ENCODE results near the gene KIAA1549.
"Not testable (repeated sequence)": the region's sequence is repeated elsewhere in the genome, so short reads cannot be mapped to it uniquely, and the experiment has no call there.

Gene KIAA1549

GRCh38 chr7:138982204-138982623, 1.0 kb upstream of the KIAA1549 start:
- peak; percentile 12 for DNase-seq (ENCODE audit: low read depth)
- TF ChIP-seq CTCF (IDR thresholded peaks at IDR 0.05; ENCODE audit: insufficient read depth, low read depth, low read length, missing control alignments), result no peak
- H3K4me3 ChIP-seq (ENCODE audit: low read length), result peak overlapping the region; percentile 43

- TF ChIP-seq CTCF (IDR thresholded peaks at IDR 0.05; ENCODE audit: insufficient read depth, low read depth, low read length, missing control alignments), result no peak
- no peak for DNase-seq (ENCODE audit: low read depth)
- H3K4me3 ChIP-seq (ENCODE audit: low read length), result peak overlapping the region; percentile 52
Observed at GRCh38 chr7:138980563-138981291, 462 bp downstream of the KIAA1549 start.

- peak overlapping the region; percentile 52 for H3K4me3 ChIP-seq (ENCODE audit: low read length)
- no peak for TF ChIP-seq CTCF (IDR thresholded peaks at IDR 0.05; ENCODE audit: insufficient read depth, low read depth, low read length, missing control alignments)
- DNase-seq (ENCODE audit: low read depth), result peak; percentile 16
Observed at GRCh38 chr7:138979988-138980562, 1.1 kb downstream of the KIAA1549 start.

- DNase-seq (ENCODE audit: low read depth), result peak; percentile 20
- peak; percentile 33 for TF ChIP-seq CTCF (IDR thresholded peaks at IDR 0.05; ENCODE audit: insufficient read depth, low read depth, low read length, missing control alignments)
- H3K4me3 ChIP-seq (ENCODE audit: low read length), result no peak overlapping the region
Observed at GRCh38 chr7:138979226-138979979, 1.8 kb downstream of the KIAA1549 start.

- no peak for TF ChIP-seq CTCF (IDR thresholded peaks at IDR 0.05; ENCODE audit: insufficient read depth, low read depth, low read length, missing control alignments)
- peak; percentile 20 for DNase-seq (ENCODE audit: low read depth)
- no peak overlapping the region for H3K4me3 ChIP-seq (ENCODE audit: low read length)
Observed at GRCh38 chr7:138978541-138979184, 2.5 kb downstream of the KIAA1549 start.

- H3K4me3 ChIP-seq (ENCODE audit: low read length), result not testable (repeated sequence)
Observed at GRCh38 chr7:138976161-138976560, 5.0 kb downstream of the KIAA1549 start.

More at GRCh38 chr7:138976161-138976560, 5.0 kb downstream of the KIAA1549 start:
- not testable (repeated sequence) for DNase-seq (ENCODE audit: low read depth)
